Midbrain (tissue), 1 donor: ENCODE results near the gene AGO3.
"Not testable (repeated sequence)": the region's sequence is repeated elsewhere in the genome, so short reads cannot be mapped to it uniquely, and the experiment has no call there.

Experiments
- DNase-seq: peaks from one replicate; lab custom pipeline; 2025; lab: John Stamatoyannopoulos, UW

The AGO3 gene

DNA sequence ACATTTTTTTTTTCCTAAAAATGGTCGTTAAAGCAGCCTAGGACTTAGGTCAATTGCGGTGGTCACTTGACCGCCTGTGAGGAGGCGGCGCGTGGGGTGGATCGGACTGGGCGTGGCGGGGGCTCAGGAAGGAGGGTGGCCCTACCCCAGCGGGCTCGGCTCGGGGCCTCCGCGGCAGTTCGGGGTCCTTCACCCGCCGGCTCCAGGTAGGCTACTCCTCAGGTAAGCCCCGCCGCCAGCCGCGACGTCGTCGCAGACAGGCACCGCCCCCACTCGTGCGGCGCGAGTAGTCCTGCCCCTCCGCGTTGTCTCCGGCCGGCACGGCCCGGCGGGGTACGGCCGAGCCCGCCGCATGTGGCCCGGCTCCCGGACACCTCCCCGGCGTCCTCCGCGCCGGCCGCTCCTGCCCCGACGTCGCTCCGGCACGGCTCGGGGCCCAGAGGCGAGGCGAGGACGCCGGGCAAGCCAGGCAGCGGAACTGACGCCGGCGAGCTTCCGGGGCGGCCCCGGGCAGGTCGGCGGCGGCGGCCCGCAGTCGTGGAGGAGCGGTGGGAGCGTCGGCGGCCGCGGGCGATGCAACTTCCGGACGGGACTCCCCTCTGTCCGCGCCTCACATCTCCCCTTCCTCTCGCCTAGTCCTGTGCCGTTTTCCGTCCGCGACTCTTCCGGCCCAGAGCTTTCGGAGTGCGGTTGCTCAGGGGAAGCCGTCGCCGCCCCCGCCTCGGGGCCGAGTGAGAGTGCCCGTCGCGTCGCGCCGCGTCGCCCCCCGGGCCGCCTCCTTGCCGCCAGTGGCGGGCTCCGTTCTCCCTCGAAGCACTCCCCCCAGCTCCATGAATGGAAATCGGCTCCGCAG is at the start of gene AGO3:
Gene AGO3 (plus strand): TSS at position 513 of the 853 bp plus-strand sequence. CDS start 322 bp downstream, at position 835.
- DNase-seq = peak; percentile 84

DNA sequence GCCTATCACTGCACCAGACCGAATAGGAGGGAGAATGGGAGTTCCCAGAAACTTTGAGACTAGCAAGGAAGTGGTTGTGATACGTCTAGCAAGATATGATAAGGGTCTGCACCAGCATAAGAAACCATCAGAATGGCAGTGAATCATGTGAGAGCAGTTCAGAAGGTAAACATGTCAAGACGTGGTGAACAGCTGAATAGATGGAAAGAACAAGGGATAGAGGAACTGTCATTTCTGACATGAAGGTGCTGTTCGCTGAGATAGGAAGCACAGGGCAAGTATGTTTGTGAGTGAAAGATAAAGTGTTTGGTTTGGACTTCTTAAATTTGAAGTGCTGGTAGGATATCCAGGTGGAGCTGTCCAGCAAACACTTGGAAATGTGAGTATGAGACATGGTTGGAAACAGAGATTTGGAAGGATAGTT is 49.0 kb upstream of the AGO3 start:
- no peak for DNase-seq

DNA sequence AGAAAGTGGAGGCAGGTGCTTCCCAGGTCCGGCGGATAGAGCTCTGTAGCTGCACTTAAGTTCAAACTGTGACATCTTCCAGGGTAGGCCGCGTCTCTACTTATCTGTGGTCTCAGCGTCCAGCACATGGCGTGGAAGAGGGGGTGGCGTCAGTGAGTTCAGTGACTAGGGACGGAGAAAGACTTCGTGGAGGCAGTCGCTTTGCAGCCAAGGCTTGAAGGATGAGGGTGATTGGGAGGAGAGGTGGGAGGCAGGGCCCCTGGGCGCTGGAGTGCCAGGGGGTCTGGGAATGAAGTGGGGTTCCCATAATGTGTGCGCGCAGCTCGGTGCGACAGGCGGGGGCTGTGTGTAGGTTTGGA is 48.3 kb upstream of the AGO3 start:
- DNase-seq = no peak

DNA sequence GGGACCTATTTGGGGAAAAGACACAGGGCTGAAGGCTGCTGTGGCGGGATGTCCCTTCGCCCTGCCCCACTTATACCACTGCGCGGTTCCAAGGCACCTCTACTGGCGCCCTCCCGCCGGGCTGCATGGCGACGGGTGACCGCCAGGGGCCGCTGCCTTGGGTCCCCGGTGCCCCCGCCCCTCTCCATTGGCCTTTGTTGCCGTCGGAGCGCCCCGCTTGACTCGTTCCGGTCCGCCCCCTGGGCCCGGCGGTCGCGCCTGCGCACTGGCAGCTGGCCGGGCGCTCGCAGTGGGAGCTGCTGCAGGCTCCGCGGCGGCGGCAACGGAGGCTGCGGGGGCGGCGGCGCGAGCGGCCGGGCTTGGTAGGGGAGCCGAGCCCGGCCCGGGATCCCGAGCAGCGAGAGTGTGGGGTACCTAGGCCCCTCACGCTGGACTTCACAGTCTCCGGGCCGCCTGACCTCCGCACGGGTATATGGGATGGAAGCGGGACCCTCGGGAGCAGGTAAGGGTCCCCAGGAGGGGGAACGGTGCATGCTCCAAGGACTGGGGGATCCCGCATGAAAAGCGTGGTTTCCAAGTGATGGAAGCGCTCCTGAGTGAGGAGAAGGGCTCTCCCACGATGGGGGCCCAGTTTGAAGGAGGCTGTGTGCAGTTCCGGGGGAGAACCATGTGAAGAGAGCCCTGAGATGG is 47.8 kb upstream of the AGO3 start, which contains the start of gene AGO1:
Gene AGO1 (plus strand): TSS at position 265 of the 690 bp plus-strand sequence. CDS start 213 bp downstream, at position 478.
- peak; percentile 95 for DNase-seq

DNA sequence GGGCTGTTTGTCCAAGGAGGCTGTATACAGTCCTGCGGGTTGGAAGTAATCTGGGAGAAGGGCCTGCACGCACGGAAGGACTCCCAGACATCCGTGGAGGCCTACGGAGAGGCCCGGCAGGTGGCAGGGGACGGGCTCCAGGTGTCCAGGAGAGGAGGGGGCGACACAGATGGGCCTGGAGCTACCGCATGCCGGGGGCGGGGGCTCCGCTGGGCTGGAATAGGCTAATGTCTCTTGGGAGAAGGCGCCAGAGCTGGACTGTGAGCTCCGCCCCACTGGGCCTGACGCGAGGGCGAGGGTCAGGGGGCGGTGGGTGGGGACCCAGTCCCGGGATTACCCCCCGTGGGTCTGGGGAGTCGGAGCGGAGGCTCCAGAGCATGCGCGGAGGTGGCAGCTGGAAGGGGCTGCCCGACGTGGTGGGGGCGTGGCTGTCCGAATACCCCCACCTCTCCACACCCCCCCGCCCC is 47.2 kb upstream of the AGO3 start:
- DNase-seq = no peak

DNA sequence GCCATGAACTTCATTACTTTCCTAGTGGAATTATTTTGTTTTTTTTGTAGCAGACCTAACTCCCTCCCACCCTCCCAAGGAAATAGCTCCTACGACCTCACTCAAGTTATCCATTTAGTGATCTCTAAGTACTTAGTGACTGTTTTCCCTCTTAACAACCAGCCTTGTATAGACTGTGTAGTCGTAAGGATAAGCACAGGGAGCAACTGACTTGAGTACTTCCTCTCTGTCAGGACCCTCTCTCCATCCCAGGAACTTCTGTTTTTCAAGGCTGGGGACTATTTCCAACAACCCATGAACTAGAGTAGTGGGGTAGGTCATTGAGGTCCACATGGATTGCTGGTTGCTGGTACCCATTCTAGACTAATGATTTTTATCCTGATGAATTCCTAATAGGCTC is 46.0 kb upstream of the AGO3 start:
- no peak for DNase-seq

DNA sequence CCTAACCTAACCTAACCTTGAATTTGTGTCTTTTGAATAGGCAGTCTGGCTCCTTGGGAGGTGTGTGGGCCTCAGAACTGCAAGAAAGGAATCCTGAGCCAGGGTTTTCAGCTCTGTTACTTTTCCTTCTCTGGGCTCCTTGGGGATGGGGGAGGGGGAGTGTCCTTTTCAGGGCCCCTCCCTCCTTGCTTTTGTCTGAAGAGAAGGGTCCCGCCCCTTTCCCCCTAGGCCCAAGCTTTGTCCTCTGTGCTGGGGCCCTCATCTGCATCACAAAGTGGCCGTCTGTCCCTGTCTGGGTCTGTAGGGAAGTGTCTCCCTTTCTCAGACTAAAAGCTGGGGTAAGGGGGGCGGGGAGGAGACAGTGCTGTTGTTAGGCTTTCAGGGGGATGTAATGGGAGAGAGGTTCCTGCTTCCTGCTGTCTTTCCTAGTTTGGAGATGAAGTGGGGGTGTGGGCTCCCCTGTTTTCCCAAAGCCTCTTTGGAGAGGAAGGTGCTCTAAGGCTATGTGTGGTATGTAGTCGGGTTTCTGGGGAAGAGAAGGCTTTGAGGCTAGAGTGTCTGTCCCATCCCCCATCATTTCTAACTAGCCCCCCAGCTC is 44.8 kb upstream of the AGO3 start:
- DNase-seq = no peak

DNA sequence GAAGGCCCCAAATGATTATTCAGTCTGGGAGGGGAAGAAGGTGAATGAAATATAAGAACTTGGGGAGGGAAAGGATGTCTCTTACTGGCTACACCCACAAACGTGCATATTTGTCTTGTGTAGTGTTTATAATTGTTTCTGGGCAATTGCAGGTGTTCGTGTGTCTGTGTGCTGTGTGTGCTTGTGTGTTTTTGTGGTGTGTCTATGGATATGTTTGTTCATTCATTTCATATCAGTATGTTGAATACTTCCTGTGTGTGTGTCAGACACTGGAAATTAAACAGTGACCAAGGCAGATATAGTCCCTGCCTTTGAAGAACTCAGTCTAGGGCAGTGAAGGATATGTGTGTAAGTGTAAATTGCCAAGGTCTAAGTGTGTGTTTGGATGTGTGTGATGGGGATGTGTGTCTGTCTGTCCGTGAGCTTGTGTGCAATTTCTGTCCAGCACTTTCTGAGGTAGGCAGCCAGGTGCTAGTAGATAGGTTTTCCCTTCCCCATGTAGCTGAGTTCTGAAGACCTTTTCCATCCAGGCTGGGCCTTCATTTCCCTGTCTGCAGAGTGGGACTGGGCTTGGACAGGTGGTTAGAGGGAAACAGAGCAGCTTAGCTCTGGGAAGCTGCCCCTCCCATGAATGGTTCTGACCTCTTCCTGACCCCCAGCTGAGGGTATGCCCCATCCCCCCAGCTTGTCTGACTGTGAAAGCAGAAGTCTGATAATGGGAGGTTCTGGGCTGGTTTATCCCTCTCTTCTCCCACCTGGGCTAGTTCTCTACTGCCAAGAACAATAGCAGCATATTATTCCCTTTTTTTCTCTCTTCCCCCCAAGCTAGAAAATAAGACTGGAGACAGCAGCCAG is 44.1 kb upstream of the AGO3 start:
- DNase-seq = no peak

DNA sequence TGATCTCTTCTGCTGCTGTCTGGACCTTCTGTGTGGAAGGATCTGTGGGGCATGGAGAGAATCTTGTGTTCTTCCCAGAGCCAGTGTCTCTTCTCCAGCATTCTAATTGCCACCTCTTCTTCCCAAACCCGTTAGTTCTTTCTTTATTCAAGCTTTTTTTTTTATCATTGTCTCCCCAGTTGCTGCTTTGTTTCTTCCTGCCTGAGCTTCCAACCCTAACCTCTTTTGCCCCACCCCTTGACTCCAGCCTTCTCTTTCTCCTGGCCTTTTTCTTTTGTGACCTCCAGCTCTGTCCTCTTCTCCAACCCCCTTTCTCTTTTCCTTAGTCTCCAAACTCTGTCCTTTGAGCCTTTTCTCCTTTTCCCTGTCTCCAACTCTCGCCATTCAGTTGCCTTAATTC is 43.4 kb upstream of the AGO3 start:
- DNase-seq = no peak

DNA sequence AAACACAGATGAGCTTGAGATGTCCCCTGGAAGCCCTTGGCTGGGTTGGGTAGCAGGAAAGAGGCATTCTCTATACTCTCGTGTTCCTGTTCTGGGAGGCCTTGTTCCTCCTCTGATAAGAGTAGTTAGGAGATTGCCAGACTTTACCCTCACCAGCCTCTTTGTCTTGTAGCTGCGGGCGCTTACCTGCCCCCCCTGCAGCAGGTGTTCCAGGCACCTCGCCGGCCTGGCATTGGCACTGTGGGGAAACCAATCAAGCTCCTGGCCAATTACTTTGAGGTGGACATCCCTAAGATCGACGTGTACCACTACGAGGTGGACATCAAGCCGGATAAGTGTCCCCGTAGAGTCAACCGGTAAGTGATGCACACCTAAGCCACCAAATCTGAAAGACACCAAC is 42.6 kb upstream of the AGO3 start:
- DNase-seq = no peak

DNA sequence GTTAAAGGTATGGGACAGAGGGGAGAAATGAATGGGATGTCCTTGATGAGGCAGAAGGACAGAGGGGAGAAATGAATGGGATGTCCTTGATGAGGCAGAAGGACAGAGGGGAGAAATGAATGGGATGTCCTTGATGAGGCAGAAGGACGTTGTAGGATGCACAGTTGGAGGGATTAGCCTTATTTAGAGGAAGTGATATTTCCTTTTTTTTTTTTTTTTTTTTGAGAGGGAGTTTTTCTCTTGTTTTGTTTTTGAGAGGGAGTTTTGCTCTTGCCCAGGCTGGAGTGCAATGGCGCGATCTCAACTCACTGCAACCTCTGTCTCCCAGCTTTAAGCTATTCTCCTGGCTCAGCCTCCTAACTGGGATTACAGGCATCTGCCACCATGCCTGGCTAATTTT is 41.9 kb upstream of the AGO3 start:
- DNase-seq = not testable (repeated sequence)

DNA sequence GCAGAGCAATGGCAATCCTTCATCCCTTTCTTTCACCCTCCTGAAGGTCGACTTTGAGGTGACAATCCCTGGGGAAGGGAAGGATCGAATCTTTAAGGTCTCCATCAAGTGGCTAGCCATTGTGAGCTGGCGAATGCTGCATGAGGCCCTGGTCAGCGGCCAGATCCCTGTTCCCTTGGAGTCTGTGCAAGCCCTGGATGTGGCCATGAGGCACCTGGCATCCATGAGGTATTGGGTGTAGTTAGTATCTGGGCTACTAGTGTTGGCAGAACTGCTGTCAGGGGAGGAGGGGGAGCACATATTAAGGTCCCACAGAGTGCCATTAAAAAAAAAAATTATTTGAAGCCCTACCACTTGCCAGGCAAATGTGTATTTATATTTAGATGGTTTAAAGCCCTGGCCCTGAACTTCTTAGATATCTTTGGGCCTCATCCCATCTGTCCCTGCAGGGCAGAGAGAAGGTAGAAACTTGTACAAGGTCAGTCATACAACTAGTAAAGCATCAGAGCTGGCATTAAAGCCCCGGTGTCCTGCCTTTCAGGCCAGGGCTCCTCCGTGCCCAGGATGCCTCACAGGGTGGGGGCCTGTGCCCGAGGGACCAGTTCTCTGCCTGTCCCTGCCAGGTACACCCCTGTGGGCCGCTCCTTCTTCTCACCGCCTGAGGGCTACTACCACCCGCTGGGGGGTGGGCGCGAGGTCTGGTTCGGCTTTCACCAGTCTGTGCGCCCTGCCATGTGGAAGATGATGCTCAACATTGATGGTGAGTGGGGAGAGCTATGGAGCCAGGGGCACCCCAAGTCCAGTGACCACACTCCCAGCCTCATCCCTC is 37.6 kb upstream of the AGO3 start:
- no peak for DNase-seq

DNA sequence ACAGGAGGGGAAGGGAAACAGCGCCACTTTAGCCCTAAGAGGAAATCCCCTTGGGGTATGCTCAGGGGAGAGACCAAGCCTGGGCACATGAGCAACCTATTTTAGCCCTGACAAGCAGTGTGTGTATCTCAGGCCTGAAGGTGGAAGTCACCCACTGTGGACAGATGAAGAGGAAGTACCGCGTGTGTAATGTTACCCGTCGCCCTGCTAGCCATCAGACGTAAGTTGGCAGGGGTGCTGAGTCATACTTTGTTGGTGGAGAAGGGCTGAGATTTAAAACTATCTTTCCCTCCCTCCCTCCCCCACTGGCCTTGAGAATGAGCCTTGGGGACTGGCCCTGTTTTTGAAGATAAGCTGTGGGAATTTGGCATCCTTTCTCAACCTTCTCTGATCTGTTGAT is 36.7 kb upstream of the AGO3 start:
- peak; percentile 28 for DNase-seq

DNA sequence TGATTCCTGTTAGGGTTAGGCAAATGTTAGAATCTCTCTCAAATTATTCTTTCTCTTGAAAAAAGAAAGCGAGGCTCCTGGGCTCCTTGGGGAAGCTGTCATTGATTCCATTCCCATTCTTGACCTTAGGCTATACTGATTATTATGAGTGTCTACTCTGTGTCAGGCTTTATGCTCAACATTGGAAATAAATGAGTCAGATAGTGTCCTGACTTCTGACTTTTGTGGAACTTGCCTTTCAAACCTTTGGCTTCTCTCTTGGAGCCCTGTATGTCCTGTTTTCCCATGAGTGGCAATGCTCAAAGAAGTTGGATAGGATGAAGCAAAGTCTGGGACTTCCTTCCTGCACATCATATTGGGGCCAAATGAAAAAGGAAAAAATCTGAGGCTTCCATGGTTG is 36.2 kb upstream of the AGO3 start:
- DNase-seq = no peak

DNA sequence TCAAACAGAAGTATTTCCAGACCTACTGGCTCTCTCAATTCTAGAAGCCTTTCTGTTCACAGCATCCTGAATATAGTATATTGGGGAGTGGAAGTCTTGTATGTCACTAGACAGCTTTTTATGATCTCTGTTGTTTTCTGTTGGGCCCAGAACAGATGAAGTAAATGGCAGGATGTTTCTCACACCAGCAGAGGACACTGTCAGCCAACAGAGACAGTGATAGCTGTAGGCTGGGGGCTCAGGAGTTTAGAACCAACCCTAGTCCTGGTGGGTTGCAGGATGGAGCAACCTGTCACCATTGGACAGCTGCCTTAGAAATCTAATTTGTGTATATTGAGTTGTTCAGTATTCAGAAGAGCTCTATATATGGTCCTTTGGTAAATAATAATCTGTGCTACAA is 31.0 kb upstream of the AGO3 start:
- no peak for DNase-seq

DNA sequence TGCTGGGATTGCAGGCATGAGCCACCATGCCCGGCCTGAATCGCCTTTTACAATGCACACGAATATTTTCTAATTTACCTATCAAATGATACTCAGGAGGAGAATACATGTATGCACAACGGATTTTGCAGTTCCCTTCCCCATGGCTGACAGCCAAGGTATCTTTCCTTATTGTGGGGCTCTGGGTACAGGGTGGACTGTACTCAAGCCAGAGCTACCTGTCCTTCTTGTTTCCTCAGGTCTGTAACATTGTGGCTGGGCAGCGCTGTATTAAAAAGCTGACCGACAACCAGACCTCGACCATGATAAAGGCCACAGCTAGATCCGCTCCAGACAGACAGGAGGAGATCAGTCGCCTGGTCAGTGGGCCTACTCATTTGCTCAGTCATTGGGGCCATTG is 29.7 kb upstream of the AGO3 start:
- no peak for DNase-seq

DNA sequence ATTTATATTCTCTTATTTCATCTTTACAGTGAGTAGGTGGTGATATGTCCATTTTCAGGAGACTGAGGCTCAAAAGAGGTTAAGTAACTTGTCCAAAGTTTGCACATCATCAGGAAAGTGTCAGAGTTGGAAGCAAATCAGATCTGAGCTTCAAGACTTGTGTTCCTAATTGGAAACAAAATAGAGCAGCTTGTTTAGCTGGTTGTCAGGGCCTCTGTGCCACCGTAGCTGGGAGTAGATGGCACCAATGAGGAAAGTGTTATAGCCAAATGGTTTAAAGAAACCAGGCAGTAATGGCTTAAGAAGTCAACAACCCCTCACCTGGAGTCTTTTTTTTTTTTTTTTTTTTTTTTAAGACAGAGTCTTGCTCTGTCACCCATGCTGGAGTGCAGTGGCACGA is 28.2 kb upstream of the AGO3 start:
- DNase-seq = no peak

DNA sequence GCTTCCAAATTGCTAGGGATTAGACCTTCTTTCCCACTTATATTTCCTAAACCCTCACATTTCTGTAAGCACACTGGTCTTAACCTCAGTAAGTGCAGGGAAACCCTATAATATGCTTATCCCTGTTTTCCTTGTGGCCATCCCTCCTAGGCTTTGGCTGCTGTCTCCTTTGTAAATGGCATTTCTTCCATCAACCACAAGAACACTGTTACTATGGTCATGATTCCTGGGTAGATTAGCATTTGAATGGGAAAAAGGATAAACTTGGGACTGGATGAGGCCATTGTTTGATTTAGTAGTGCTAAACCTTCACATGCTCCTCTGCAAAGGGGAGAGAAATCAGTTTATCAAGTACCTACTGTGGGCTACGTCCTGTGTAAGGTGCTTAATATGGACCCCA is 16.2 kb upstream of the AGO3 start:
- no peak for DNase-seq

DNA sequence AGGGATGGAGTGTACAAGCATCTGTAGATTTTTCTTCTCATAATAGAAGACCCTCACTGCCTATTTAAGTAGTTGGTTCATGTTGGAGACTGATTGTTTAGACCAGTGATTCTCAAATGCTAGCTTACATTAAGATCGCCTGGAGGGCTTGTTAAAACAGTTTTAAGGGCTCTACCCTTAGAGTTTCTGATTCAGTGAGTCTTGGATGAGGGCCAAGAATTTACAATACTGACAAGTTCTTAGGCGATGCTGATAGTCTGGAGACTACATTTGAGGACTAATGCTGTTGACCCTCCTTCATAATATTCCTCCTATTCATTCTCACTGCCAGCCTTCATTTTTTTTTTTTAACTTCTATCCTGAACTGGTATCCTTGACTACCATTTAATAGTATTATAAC is 15.2 kb upstream of the AGO3 start:
- no peak for DNase-seq

DNA sequence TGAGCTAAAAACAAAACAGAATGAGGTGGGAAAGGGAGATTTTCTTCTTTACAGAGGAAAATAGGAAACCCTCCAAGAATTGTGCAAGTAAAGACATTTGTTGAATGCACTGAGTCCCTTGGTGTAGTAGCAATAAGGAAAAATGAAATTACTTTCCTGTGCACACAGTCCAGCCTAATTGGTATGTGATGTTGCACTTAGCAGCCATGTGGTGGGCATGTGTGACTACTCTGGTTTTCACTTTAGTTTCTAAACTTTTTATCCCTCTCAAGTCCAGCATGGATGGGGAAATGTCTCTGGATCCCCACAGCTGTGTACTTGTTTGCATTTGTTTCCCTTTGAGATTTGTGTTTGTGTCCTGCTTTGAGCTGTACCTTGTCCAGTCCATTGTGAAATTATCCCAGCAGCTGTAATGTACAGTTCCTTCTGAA is 7.1 kb upstream of the AGO3 start:
- DNase-seq = no peak

DNA sequence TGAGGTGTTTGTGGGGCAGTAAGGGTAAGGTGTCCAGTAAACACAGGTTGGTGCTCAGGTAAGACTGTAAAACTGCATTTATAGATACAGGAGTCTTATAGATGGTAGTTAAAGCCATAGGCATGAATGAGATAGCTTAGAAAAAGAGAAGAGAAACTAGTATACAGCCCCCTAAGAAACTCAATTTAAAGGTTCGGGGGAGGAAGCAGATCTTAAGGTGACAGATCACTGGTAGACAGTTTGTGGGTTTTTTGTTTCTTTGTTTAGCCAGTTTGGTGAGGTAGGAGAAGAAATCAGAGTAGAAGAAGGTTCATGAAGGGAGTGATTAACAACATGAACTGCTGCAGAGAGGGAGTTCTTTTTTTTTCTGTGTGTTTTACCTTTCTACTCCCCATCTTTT is 6.1 kb upstream of the AGO3 start:
- no peak for DNase-seq
